Common myeloid progenitor, CD34-positive (primary cell): ENCODE data around the gene SCARB2.
"Not testable (repeated sequence)": the region's sequence is repeated elsewhere in the genome, so short reads cannot be mapped to it uniquely, and the experiment has no call there.

ENCODE experiments used
- CTCF ChIA-PET: fragments of 350-600 bp; sonication (Branson Sonifier 250); formaldehyde crosslinking; loops from one replicate; lab custom pipeline; 2021; ENCODE audit warnings: antibody characterized with exemption; lab: Charles Lee
- POLR2A ChIA-PET: fragments of 350-600 bp; sonication (Branson Sonifier 250); formaldehyde crosslinking; loops from one replicate; lab custom pipeline; 2021; ENCODE audit warnings: antibody characterized with exemption; lab: Charles Lee
- DNase-seq, 3 donors: peaks; one replicate each; pipeline versions ENCODE4 v3.0.0 to v3.0.0-alpha.2; 2013
- H3K27ac ChIP-seq, 2 experiments: 1 replicate in 1 of 2; 2 replicates in 1 of 2; pipeline ENCODE4 v1.7.0; 2013; ENCODE audit warnings: inconsistent platforms in 2 of 2, low read length in 2 of 2, mild to moderate bottlenecking in 2 of 2, low read depth in 1 of 2, moderate library complexity in 1 of 2; ENCODE audit not compliant: severe bottlenecking in 2 of 2, insufficient read depth in 1 of 2, poor library complexity in 1 of 2
- H3K27me3 ChIP-seq, 5 experiments: replicated peaks in 2 of 5; 1 replicate in 3 of 5; 2 replicates in 2 of 5; pipeline versions ENCODE4 v1.6.1 to v1.7.0; 2013; ENCODE audit warnings: low read length in 4 of 5, mild to moderate bottlenecking in 2 of 5, moderate library complexity in 2 of 5, inconsistent platforms in 1 of 5; ENCODE audit not compliant: insufficient read depth in 5 of 5, control insufficient read depth in 4 of 5
- H3K36me3 ChIP-seq, 4 experiments: 1 replicate in 2 of 4; 2 replicates in 2 of 4; pipeline versions ENCODE4 v1.6.1 to v1.7.0; 2013; ENCODE audit warnings: low read length in 3 of 4, control low read depth in 1 of 4, mild to moderate bottlenecking in 1 of 4; ENCODE audit not compliant: control insufficient read depth in 4 of 4, insufficient read depth in 4 of 4
- H3K4me1 ChIP-seq, 4 experiments: 1 replicate in 3 of 4; 2 replicates in 1 of 4; pipeline versions ENCODE4 v1.6.1 to v1.7.1; 2013; ENCODE audit warnings: low read length in 3 of 4, mild to moderate bottlenecking in 3 of 4, control low read depth in 1 of 4, inconsistent platforms in 1 of 4, moderate library complexity in 1 of 4; ENCODE audit not compliant: control insufficient read depth in 4 of 4, insufficient read depth in 4 of 4; ENCODE audit errors: control extremely low read depth in 1 of 4
- H3K4me3 ChIP-seq, 7 experiments: 1 replicate in 4 of 7; 2 replicates in 3 of 7; pipeline versions ENCODE4 v1.5.1 to v1.7.0; 2013; ENCODE audit warnings: mild to moderate bottlenecking in 7 of 7, low read length in 6 of 7, moderate library complexity in 6 of 7, inconsistent platforms in 2 of 7, low read depth in 2 of 7, control low read depth in 1 of 7; ENCODE audit not compliant: insufficient read depth in 4 of 7, control insufficient read depth in 1 of 7; ENCODE audit errors: extremely low read depth in 1 of 7
- H3K9me3 ChIP-seq, 5 experiments: 1 replicate in 4 of 5; 2 replicates in 1 of 5; pipeline versions ENCODE4 v1.6.1 to v1.7.1; 2013; ENCODE audit warnings: low read length in 4 of 5, mild to moderate bottlenecking in 2 of 5, inconsistent platforms in 1 of 5, low read depth in 1 of 5, moderate library complexity in 1 of 5; ENCODE audit not compliant: control insufficient read depth in 4 of 5, insufficient read depth in 2 of 5; ENCODE audit errors: control extremely low read depth in 1 of 5
- WGBS: methylation state at CpG from one replicate; pipeline ENCODE4 v1.1.5; 2013; ENCODE audit not compliant: insufficient coverage; 5-methylcytosine and 5-hydroxymethylcytosine counted together

The SCARB2 gene

DNA sequence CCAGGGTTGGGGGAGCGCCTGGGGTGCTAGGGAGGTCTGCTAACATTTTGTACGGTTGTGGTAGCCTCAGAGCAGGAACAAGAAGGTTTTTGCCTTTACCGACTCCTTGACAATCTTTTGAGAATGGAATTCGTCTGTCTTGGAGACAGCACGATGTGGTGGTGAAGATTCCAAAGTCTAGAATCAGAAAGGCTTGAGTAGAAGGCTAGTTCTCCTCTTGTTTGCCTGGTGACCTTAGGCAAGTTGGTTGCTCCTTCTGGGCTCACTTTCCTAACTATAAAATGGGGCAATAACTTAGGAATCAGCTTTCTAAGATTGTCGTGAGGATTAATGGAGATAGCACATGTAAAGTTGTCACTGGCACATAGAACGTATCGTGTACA is 38.6 kb upstream of the SCARB2 start:
- Histone ChIP-seq H3K36me3 (no peaks in the 10 kb centered on the region), H3K4me1 (peaks cover 0 to 33% (median 21%) of the 10 kb centered on the region in 4 experiments), H3K27me3 (peaks cover 0 to 16% (median 3%) of the 10 kb centered on the region in 5 experiments), H3K4me3 (peak overlapping the region in 4 of 7 experiments; percentile 58 to 75 (median 72)), H3K9me3 (no peaks in the 10 kb centered on the region), H3K27ac (no peak overlapping the region)
- WGBS: 96% methylated on average over 6 of the region's 8 CpGs
- CTCF ChIA-PET: interaction anchor here (0.7 to 5.1 kb wide), 7 partner anchors 12 to 126 kb away, joined by 3 to 15 read pairs (median 7); partner anchors contain the start of gene STBD1
- DNase-seq: no peak
- POLR2A ChIA-PET: no interaction called here

DNA sequence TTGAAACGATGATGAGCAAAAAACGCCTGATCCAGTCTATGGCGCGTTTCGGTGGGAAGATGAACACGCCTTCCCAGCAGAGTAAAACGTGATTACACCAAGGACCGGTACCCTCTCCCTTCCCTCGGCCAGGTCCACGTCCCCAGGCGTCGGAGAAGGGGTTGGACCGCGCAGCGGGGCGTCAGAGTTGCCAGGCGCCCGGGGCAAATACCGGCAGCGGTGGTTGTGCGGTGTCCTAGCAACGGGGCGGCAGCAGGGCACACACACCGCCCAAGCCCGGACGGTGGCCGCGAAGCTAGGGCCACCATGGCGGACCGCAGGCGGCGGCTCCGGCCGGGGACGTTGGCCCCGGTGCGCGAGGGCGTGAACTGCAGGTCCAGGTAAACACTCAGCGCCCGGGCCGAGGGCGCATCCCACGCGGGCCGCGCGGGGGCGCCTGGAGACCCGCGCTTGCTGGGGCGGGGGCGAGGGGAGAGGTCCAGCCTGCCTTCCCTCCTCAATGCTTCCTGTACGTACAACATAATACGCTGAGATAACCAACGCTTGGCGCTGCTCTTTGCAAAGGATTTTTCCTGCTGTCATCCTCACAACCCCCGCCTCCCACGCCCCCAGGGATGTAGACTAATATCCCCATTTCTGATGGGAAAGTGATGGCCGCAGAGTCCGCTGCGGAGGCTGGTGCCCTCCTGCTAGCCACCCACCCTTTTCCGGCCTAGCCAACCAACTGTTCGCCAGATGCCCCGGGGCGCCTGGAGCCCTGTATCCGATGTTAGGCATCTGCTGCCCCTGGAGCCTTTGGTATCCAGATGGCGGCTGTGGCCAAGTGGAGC is 38.0 kb upstream of the SCARB2 start, which contains the start of gene FAM47E:
Gene FAM47E, plus strand, starts transcription at position 281 of the 830 bp plus-strand sequence. Its CDS starts 26 bp downstream, at position 307.
- Histone ChIP-seq H3K4me3 (peak within 1 kb of the TSS; percentile 23 to 79 (median 71)), H3K4me1 (peaks cover 0 to 28% (median 20%) of the 10 kb centered on the region in 4 experiments), H3K27ac (no peak within 1 kb of the TSS), H3K36me3 (no peaks in the 10 kb centered on the region), H3K27me3 (peaks cover 0 to 16% (median 3%) of the 10 kb centered on the region in 5 experiments), H3K9me3 (no peaks in the 10 kb centered on the region)
- CTCF ChIA-PET: interaction anchor here (0.9 to 5.1 kb wide), 11 partner anchors 9 to 126 kb away, joined by 3 to 15 read pairs (median 5); partner anchors contain the start of genes SCARB2 and STBD1
- DNase-seq: peak; percentile 56 to 89 (median 85)
- POLR2A ChIA-PET: no interaction called here
- 12% methylated on average over 65 of the region's 68 CpGs for WGBS

DNA sequence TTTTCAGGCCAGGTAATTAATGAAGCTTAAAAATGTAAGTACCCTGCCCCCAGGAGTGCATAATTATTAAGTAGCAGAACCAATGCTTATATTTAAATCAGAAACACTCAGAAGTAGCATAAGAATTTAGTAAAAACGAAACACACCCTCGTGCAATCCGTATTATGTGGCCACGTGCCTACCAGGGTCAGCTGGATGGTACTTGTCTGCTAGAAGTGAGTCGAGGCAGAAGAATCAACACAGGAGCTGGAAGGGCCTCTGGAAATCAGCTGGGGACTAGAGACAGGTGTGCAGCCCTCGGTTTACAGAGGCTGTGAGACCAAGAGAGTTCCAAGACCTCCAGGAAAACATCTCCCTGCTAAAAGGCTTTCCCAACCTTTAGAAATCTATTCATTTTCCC is 37.3 kb upstream of the SCARB2 start:
- CTCF ChIA-PET: interaction anchor here (0.9 to 5.1 kb wide), 7 partner anchors 9 to 127 kb away, joined by 3 to 15 read pairs (median 5); partner anchors contain the start of gene SCARB2
- POLR2A ChIA-PET: no interaction called here
- H3K27me3 ChIP-seq: peaks cover 0 to 16% (median 3%) of the 10 kb centered on the region in 5 experiments
- no peak overlapping the region for H3K27ac ChIP-seq
- peak overlapping the region in 6 of 7 experiments; percentile 58 to 79 (median 72) for H3K4me3 ChIP-seq
- H3K9me3 ChIP-seq: no peaks in the 10 kb centered on the region
- peaks cover 0 to 21% (median 17%) of the 10 kb centered on the region in 4 experiments for H3K4me1 ChIP-seq
- H3K36me3 ChIP-seq: no peaks in the 10 kb centered on the region
- peak in 2 of 3 donors; percentile 14 to 27 for DNase-seq
- WGBS: 11% methylated on average over 5 of the region's 6 CpGs

DNA sequence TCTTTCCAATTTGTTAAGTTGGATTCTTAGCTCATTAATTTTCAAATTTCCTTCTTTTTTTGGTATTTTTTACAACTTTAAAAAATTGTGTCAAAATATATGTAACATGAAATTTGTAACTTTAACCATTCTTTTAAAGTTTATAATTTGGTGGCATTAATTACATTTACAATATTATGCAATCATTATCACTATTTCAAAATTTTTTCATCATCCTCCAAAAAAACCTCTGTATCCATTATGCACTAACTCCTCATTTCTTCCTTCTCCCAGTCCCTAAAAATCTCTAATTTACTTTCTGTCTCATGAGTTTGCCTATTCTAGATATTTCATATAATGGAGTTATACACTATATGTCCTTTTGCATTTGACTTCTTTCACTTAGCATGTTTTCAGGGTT is 33.2 kb upstream of the SCARB2 start:
- no peak overlapping the region for H3K27ac ChIP-seq
- peaks cover 0 to 12% (median 10%) of the 10 kb centered on the region in 4 experiments for H3K4me1 ChIP-seq
- H3K27me3 ChIP-seq: peaks cover 0 to 16% (median 3%) of the 10 kb centered on the region in 5 experiments
- ChIA-PET POLR2A (no interaction called here), CTCF (interaction anchor here (1.4 kb wide), 2 partner anchors 49 to 131 kb away, joined by 3 to 7 read pairs; no protein-coding TSS in a partner anchor)
- H3K36me3 ChIP-seq: no peaks in the 10 kb centered on the region
- H3K9me3 ChIP-seq: no peaks in the 10 kb centered on the region
- no peak for DNase-seq
- H3K4me3 ChIP-seq: no peak overlapping the region

DNA sequence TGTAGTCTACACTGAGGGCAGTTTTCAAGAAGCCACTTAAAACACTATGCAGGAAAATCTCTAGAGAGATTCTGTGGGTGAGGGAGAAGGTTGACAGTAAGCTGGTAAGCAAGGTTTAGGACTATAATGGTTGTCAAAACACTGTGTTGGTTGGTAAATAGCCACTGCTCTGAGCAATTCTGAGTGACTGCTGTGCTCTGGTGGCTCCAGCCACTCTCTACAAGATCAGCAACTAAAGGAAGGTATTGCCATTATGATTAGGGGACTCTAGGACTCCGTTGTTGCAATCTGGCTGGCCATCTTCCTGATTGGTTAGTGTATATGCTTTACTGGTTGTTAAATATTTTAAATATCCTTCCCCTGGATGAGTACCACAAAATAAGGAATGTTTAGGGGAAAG is 32.4 kb upstream of the SCARB2 start:
- no peak overlapping the region for H3K27ac ChIP-seq
- no peak overlapping the region for H3K4me3 ChIP-seq
- ChIA-PET CTCF (interaction anchor here (1.4 kb wide), 2 partner anchors 48 to 132 kb away, joined by 3 to 7 read pairs; no protein-coding TSS in a partner anchor), POLR2A (no interaction called here)
- WGBS: no CpG with 5 or more reads among the region's 1 CpG
- peaks cover 0 to 4% (median 3%) of the 10 kb centered on the region in 4 experiments for H3K4me1 ChIP-seq
- DNase-seq: no peak
- no peaks in the 10 kb centered on the region for H3K36me3 ChIP-seq
- H3K9me3 ChIP-seq: peaks cover 0 to 2% (median 0%) of the 10 kb centered on the region in 5 experiments
- H3K27me3 ChIP-seq: peaks cover 0 to 14% (median 3%) of the 10 kb centered on the region in 5 experiments

DNA sequence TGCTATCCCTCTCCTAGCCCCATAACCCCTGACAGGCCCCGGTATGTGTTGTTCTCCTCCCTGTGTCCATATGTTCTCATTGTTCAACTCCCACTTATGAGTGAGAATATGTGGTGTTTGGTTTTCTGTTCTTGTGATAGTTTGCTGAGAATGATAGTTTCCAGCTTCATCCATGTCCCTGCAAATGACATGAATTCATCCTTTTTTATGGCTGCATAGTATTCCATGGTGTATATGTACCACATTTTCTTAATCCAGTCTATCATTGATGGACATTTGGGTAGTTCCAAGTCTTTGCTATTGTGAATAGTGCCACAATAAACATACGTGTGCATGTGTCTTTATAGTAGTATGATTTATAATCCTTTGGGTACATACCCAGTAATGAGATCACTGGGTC is 30.3 kb upstream of the SCARB2 start:
- H3K36me3 ChIP-seq, H3K4me3 ChIP-seq, POLR2A ChIA-PET, H3K27ac ChIP-seq, H3K4me1 ChIP-seq, H3K27me3 ChIP-seq, CTCF ChIA-PET, DNase-seq: not testable (repeated sequence)
- peaks cover 0 to 20% (median 2%) of the 10 kb centered on the region in 5 experiments for H3K9me3 ChIP-seq
- no CpG with 5 or more reads among the region's 2 CpGs for WGBS
